ENCODE data around the gene CYTH3. TPM values are rescaled to one million over a fixed set of nuclear protein-coding genes. Genes with fewer than 3 reads are reported as not detected.

The CYTH3 gene
- total and polyA plus RNA-seq, 2 donors (not counting 3 experiments of a cell fraction or from before 2014, with no cell fraction given), result 8.6 to 11.2 TPM

DNA sequence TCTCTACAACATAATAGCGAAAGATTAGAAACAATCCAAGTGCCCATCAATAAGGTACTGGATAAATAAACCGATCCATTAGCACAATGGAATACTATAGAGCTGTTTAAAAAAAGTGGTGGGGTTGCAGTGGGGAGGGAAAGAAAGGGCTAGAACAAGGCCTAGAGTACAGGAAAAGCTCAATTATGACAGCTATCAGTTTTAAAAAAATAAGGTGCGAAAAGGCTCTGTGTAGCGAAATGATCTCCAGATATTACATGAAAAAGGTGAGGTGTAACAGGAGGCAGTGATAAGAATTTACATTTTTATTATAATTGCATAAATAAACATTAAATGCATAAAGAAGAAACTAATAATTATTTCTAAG lies 30.8 kb downstream of the CYTH3 start:
- no peak for DNase-seq (ENCODE audit: low read depth, low spot score)
- ChIA-PET POLR2A (no interaction called here), CTCF (interaction anchor here (0.6 kb wide), 1 partner anchor 47 kb away, joined by 3 read pairs; no protein-coding TSS in a partner anchor)
- no peak for TF ChIP-seq FOS (IDR thresholded peaks at IDR 0.05; ENCODE audit: borderline replicate concordance, insufficient read depth, low read length)
- no peak for TF ChIP-seq POLR2A (IDR thresholded peaks at IDR 0.05; ENCODE audit: low read depth, low read length)
- TF ChIP-seq, protein P1, sequence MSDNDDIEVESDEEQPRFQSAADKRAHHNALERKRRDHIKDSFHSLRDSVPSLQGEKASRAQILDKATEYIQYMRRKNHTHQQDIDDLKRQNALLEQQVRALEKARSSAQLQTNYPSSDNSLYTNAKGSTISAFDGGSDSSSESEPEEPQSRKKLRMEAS (IDR thresholded peaks at IDR 0.05; ENCODE audit: insufficient read depth, insufficient read length), result no peak
- TF ChIP-seq POLR2AphosphoS5 (IDR thresholded peaks at IDR 0.05; ENCODE audit: insufficient read depth, low read depth, low read length), result no peak
- TF ChIP-seq EZH2 (IDR thresholded peaks at IDR 0.05; ENCODE audit: borderline replicate concordance, low read depth, low read length, severe bottlenecking), result no peak
- TF ChIP-seq, protein P2, sequence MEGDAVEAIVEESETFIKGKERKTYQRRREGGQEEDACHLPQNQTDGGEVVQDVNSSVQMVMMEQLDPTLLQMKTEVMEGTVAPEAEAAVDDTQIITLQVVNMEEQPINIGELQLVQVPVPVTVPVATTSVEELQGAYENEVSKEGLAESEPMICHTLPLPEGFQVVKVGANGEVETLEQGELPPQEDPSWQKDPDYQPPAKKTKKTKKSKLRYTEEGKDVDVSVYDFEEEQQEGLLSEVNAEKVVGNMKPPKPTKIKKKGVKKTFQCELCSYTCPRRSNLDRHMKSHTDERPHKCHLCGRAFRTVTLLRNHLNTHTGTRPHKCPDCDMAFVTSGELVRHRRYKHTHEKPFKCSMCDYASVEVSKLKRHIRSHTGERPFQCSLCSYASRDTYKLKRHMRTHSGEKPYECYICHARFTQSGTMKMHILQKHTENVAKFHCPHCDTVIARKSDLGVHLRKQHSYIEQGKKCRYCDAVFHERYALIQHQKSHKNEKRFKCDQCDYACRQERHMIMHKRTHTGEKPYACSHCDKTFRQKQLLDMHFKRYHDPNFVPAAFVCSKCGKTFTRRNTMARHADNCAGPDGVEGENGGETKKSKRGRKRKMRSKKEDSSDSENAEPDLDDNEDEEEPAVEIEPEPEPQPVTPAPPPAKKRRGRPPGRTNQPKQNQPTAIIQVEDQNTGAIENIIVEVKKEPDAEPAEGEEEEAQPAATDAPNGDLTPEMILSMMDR (IDR thresholded peaks at IDR 0.05; ENCODE audit: extremely low read depth in 1 of 2, insufficient read depth in 1 of 2, low read depth in 1 of 2, low read length in 2 of 2), result no peak
- TF ChIP-seq MYC (IDR thresholded peaks at IDR 0.05; ENCODE audit: low read depth, low read length), result no peak
- no peak for TF ChIP-seq GATA2 (IDR thresholded peaks at IDR 0.05; ENCODE audit: insufficient read depth, insufficient read length, low read depth, low read length)
- no peak for TF ChIP-seq JUN (IDR thresholded peaks at IDR 0.05; ENCODE audit: borderline replicate concordance, insufficient read depth, insufficient read length, low read depth)
- H3K9me3 ChIP-seq (replicated peaks; ENCODE audit: control insufficient read depth, insufficient read depth, low read length), result no peaks in the 10 kb centered on the region
- H3K9me1 ChIP-seq (replicated peaks; ENCODE audit: control insufficient read depth, extremely low read depth, insufficient read depth, low read length), result no peaks in the 10 kb centered on the region
- no peak overlapping the region for H3K4me2 ChIP-seq (ENCODE audit: insufficient read depth, low read length)
- FAIRE-seq, result no peak
- no peak overlapping the region for H3K9ac ChIP-seq (replicated peaks; ENCODE audit: extremely low read depth, insufficient read depth, low read length)
- no peak overlapping the region for H3K4me3 ChIP-seq (replicated peaks in 1 of 3; ENCODE audit: insufficient read depth in 1 of 3, low read depth in 1 of 3, low read length in 3 of 3)
- no peaks in the 10 kb centered on the region for H3K79me2 ChIP-seq (ENCODE audit: control insufficient read depth, insufficient read depth, low read length)
- no peaks in the 10 kb centered on the region for H3K36me3 ChIP-seq (ENCODE audit: control insufficient read depth in 2 of 2, extremely low read depth in 1 of 2, insufficient read depth in 2 of 2, low read length in 2 of 2)
- no peak overlapping the region for H2AFZ ChIP-seq (ENCODE audit: low read depth, low read length)
- no peaks in the 10 kb centered on the region for H3K27me3 ChIP-seq (ENCODE audit: control insufficient read depth in 2 of 2, insufficient read depth in 2 of 2, low read length in 2 of 2)
- H3K27ac ChIP-seq (ENCODE audit: insufficient read depth, low read depth, low read length), result no peak overlapping the region
- dilution Hi-C loops (cut with MboI; ENCODE audit: extremely low pct_ligation_motif_present, low sequenced_read_pairs) (no loop called here), intact Hi-C loops (cut with micrococcal nuclease) (no loop called here)
- no TSS peak for BruUV-seq (replicated peaks)
- no peaks in the 10 kb centered on the region for H4K20me1 ChIP-seq (replicated peaks; ENCODE audit: control insufficient read depth, extremely low read depth, insufficient read depth, low read length)
- peaks cover 4% of the 10 kb centered on the region for H3K4me1 ChIP-seq (ENCODE audit: control insufficient read depth, extremely low read depth, insufficient read depth, low read length)

Data from endothelial cell of umbilical vein (primary cell).